Endometrial microvascular endothelial cells (primary cell): ENCODE data around the gene MYO5B. TPM values are rescaled to one million over a fixed set of nuclear protein-coding genes. Genes with fewer than 3 reads are reported as not detected.
"Not testable (repeated sequence)": the region's sequence is repeated elsewhere in the genome, so short reads cannot be mapped to it uniquely, and the experiment has no call there.

Source experiments
- in situ Hi-C: cut with HindIII; loops from 2 replicates; pipeline ENCODE4 v1.10.0; 2017; ENCODE audit warnings: low sequenced_read_pairs, low pct_unique_long_range_greater_than_20kb; ENCODE audit errors: inconsistent ontology term
- total RNA-seq: library from RNA; depleted of rRNA; stranded (reverse); fragments of >200 nt; gene quantifications from one replicate; pipeline ENCODE4 v1.2.3, GENCODE V29; 2015; ENCODE audit errors: inconsistent ontology term

Gene MYO5B
- total RNA-seq, 1 donor from 2014 or later: 1.3 TPM

DNA sequence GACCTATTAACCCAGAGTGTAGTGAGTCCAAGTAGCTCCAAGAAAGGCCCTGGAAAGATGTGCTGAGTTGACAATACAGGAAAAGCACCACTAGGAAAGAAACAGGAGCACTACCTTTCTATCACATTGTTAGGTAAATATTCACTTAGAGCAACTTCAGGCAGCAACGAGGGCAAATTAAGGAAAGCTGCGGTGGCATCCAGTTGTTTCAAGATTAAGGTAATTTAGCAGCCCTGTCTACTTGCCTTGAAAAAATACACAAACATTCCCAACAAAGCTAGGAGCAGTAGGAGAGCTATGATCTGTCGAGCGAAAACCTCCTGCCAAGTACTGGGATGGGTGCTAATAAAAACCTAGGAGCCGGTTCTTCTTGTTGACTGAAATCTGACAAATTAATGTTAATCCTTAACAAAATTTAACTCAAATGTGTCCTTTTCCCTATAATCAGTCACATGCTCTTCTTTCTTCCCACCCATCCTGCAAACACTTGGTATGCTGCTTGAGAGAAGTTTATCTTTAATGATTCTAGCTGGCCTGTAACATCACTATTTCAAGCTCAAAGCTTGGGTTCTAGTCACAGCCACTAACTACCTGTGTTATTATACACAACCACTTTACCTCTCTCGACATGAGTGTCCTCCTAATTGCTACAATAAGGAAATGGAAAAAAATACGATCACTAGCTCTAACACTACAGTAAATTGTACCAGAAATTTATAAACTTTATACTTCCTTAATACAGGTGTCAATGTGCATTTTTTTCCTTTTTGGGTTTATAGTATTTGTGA lies 383.6 kb downstream of the MYO5B start:
- in situ Hi-C loops: no loop called here

DNA sequence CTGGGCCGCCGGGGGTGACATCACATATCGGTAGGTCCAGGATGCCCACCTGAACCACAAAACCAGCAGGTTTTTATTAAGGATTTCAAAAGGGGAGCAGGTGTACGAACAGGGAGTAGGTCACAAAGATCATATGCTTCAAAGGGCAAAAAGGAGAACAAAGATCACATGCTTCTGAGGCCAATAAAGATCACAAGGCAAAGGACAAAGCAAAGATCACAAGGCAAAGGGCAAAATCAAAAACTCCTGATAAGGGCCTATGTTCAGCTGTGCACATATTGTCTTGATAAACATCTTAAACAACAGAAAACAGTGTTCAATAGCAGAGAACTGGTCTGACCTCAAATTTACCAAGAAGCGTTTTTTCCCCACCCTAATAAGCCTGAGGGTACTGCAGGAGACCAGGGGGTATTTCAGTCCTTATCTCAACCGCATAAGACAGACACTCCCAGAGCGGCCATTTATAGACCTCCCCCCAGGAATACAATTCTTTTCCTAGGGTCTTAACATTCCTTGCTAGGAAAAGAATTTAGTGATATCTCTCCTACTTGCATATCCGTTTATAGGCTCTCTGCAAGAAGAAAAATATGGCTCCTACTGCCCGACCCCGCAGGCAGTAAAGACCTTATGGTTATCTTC lies 386.3 kb downstream of the MYO5B start:
- in situ Hi-C loops: not testable (repeated sequence)

DNA sequence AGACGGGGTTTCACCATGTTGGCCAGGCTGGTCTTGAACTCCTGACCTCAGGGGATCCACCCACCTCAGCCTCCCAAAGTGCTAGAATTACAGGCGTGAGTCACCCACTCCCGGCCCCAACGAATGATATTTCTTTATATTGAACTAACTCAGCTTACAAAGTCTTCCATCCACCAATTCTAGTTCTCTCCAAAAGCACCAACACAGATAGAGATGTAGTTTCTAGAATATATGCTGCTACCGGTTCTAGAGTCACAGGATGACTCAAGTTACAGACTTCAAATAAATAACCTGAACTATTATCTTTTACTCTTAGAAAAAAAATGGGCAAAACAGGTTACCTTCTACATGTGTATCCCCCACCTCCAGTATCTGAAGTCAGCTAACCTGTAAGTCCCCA lies 390.9 kb downstream of the MYO5B start:
- in situ Hi-C loops: no loop called here

DNA sequence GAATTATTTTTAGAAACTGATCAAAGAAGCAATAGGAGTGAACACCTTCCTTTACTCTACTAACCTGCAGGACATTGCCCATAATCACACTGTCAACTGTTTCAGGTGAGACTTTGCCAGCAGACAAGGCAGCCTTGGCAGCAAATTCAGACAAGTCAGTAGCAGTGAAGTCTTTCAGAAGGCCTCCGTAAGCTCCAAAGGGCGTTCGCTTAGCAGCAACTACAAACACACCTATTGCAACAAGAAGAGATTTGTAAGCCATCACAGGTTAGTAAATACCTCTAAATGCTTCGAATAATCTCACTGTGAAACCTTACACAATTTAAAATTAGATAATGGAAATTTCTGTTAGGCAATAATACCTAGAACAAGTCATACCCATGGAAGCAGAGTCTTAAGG lies 392.3 kb downstream of the MYO5B start:
- in situ Hi-C loops: no loop called here

- in situ Hi-C loops: not testable (repeated sequence)
Measured at GRCh38 chr18:49800491-49800890, 394.5 kb downstream of the MYO5B start.

- in situ Hi-C loops: not testable (repeated sequence)
Measured at GRCh38 chr18:49799806-49800205, 395.1 kb downstream of the MYO5B start.

DNA sequence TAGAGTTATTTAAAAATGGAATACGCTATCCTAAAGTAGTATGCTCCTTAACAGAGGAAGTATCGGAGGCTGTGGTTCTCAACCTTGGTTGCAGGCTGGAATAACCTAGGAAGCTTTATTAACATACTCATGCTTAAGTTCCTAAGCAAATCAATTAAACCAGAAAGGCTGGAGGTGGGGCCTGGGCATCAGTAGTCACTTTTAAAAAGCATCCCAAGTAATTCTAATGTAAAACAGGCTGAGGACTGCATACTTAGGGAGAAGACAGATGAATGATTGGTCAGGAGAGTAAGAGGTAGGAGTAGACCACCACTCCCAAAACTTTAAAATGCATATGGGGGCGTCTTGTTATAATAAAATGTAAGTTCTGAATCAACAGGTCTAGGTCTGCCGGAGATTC lies 396.9 kb downstream of the MYO5B start:
- in situ Hi-C loops: no loop called here

- in situ Hi-C loops: no loop called here
Measured at GRCh38 chr18:49795612-49796552, 399.1 kb downstream of the MYO5B start.

DNA sequence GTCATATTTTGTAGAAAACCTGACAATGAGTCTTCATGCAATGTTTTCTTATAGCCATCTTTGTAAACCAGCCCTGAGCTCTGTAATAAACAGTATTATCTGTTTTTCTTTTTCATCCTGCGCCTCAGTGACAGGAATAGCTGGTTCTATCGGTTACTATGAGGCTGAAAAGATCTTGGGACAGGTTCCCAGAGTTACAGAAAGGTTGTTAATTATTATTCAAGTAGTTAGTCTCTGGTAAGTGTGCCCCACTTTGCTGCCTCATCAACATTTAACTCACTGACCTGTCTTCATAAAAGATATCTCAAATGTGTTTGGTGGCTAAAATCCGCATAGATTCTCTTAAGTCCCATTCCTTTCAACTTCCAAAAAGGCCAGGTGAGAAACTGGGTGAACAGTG lies 400.2 kb downstream of the MYO5B start:
- in situ Hi-C loops: no loop called here

DNA sequence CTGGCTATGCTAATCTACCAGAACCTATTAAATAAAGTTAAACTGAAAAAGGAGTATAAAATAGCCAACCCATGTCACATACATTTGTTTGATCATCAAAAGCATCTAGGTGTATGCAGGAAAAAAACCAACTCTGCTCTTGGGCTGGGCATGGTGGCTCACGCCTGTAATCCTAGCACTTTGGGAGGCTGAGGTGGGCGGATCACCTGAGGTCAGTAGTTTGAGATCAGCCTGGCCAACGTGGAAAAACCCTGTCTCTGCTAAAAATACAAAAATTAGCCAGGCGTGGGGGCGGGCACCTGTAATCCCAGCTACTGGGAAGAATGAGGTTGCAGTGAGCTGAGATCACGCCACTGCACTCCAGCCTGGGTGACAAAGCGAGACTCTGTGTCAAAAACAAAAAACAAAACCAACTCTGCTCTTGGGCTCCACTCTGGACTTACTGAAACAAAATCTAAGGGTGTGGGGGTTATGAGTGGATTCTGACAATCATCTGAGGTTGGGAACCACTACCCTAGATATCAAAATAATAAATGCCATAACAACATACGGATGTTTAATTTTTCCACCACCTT lies 405.3 kb downstream of the MYO5B start:
- in situ Hi-C loops: not testable (repeated sequence)

DNA sequence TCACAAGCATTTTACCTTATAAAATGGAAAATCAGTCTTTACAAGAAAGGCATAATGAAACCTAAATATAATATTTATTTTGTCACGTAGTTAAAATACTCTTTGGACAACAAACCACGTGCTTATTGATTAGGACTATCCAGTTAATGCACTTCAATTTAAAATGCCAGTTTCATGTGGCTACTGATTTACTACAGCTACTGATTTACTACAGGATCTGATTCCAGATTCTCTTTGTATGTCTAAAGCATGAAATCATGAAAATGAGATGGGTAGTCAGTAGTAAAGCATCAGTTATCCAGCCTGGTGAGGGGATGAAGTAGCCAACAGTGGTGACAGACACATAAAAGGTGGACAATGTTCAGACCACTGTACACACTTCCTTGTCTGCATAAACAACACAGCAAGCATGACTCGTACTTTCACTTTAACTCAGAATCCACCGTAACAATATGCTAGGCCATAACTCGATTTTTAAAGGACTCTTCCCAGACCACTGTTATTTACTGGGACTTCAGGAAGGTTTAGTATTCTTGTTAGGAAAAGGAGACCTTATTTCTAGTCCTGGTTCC lies 406.5 kb downstream of the MYO5B start:
- in situ Hi-C loops: no loop called here

DNA sequence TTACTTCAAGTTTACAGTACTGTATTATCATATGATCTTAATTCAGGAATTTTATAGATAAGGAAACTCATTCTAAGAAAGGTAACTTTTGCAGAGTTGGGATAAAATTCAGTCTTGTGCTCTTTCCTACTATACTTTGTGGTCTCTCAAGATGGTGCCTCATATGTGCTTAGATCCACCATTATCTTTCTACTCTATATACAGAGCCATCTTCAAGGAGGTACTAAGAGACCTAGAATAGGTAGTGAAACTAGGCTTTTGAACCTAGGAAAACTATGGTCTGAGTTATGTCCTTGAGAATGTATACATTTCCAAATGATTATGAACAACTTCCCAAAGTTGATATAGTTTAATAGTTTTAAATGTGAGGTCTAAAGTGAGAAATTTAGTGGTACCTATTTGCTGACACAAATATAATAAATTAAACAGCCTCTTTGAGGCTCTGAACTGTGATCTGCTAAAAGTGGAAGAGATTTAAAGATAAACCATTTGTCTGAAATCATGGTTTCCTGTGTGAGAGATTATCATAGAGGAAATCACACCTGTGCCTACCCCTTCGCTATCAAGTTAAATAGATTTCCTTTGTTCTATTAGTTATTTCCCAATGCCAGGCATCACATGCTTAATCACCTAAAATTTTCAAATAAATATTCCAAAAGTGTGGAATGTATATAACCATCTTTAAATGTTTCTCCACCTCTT lies 408.8 kb downstream of the MYO5B start:
- in situ Hi-C loops: no loop called here

GRCh38 chr18:49784427-49785185 lies 410.3 kb downstream of the MYO5B start:
- in situ Hi-C loops: no loop called here

GRCh38 chr18:49783631-49784030 lies 411.3 kb downstream of the MYO5B start:
- in situ Hi-C loops: not testable (repeated sequence)

GRCh38 chr18:49778826-49779465 lies 416.0 kb downstream of the MYO5B start:
- in situ Hi-C loops: no loop called here
